HUES48 (cell line): Measurements from ENCODE around the gene SCAMP2.
A peak's percentile ranks its signal among the peaks of the same experiment; 100 is the strongest.
"Not testable (repeated sequence)": the region's sequence is repeated elsewhere in the genome, so short reads cannot be mapped to it uniquely, and the experiment has no call there.

Experiments
- H3K27ac ChIP-seq: one replicate; pipeline ENCODE4 v1.7.0; 2013; ENCODE audit warnings: low read depth, low read length, inconsistent platforms
- H3K27me3 ChIP-seq: 2 replicates; pipeline ENCODE4 v1.6.1; 2013; ENCODE audit warnings: mild to moderate bottlenecking, low read length; ENCODE audit not compliant: control insufficient read depth, insufficient read depth
- H3K36me3 ChIP-seq: 2 replicates; pipeline ENCODE4 v1.6.1; 2013; ENCODE audit warnings: low read length; ENCODE audit not compliant: control insufficient read depth, insufficient read depth
- H3K4me1 ChIP-seq: 2 replicates; pipeline ENCODE4 v1.6.1; 2013; ENCODE audit warnings: mild to moderate bottlenecking, low read length; ENCODE audit not compliant: control insufficient read depth, insufficient read depth
- H3K4me3 ChIP-seq: 2 replicates; pipeline ENCODE4 v1.5.1; 2013; ENCODE audit warnings: mild to moderate bottlenecking, low read depth, low read length
- H3K9ac ChIP-seq: 2 replicates; pipeline ENCODE4 v1.6.1; 2013; ENCODE audit warnings: mild to moderate bottlenecking, low read depth, low read length, moderate library complexity
- H3K9me3 ChIP-seq: 2 replicates; pipeline ENCODE4 v1.6.1; 2013; ENCODE audit warnings: low read length; ENCODE audit not compliant: control insufficient read depth, insufficient read depth

Gene SCAMP2

GRCh38 chr15:74903676-74904075, 30.5 kb upstream of the SCAMP2 start:
- Histone ChIP-seq H3K27me3 (no peaks in the 10 kb centered on the region), H3K4me1 (0 out of 2 replicates have a peak, but pooled peaks cover 3% of the 10 kb centered on the region), H3K4me3 (no peak overlapping the region), H3K9ac (no peak overlapping the region), H3K36me3 (peaks cover 62% of the 10 kb centered on the region), H3K9me3 (no peaks in the 10 kb centered on the region), H3K27ac (no peak overlapping the region)

GRCh38 chr15:74902295-74903075, 29.3 kb upstream of the SCAMP2 start:
- Histone ChIP-seq H3K9ac (no peak overlapping the region), H3K9me3 (no peaks in the 10 kb centered on the region), H3K27me3 (no peaks in the 10 kb centered on the region), H3K36me3 (peaks cover 68% of the 10 kb centered on the region), H3K4me1 (0 out of 2 replicates have a peak, but pooled peaks cover 3% of the 10 kb centered on the region), H3K27ac (no peak overlapping the region), H3K4me3 (no peak overlapping the region)

GRCh38 chr15:74901612-74902063, 28.5 kb upstream of the SCAMP2 start:
- Histone ChIP-seq H3K4me1 (0 out of 2 replicates have a peak, but pooled peaks cover 3% of the 10 kb centered on the region), H3K36me3 (peaks cover 71% of the 10 kb centered on the region), H3K27me3 (no peaks in the 10 kb centered on the region), H3K4me3 (no peak overlapping the region), H3K9me3 (no peaks in the 10 kb centered on the region), H3K27ac (peak overlapping the region; percentile 3), H3K9ac (no peak overlapping the region)

GRCh38 chr15:74897300-74897701, 24.1 kb upstream of the SCAMP2 start:
- Histone ChIP-seq H3K9ac (no peak overlapping the region), H3K36me3 (peaks cover 65% of the 10 kb centered on the region), H3K27me3 (no peaks in the 10 kb centered on the region), H3K9me3 (no peaks in the 10 kb centered on the region), H3K4me1 (no peaks in the 10 kb centered on the region), H3K27ac (no peak overlapping the region), H3K4me3 (no peak overlapping the region)

GRCh38 chr15:74896316-74896715, 23.2 kb upstream of the SCAMP2 start:
- H3K36me3 ChIP-seq = peaks cover 65% of the 10 kb centered on the region
- H3K9ac ChIP-seq = no peak overlapping the region
- no peaks in the 10 kb centered on the region for H3K9me3 ChIP-seq
- no peak overlapping the region for H3K27ac ChIP-seq
- no peaks in the 10 kb centered on the region for H3K4me1 ChIP-seq
- no peaks in the 10 kb centered on the region for H3K27me3 ChIP-seq
- no peak overlapping the region for H3K4me3 ChIP-seq

GRCh38 chr15:74895830-74896229, 22.7 kb upstream of the SCAMP2 start:
- H3K36me3 ChIP-seq = peaks cover 63% of the 10 kb centered on the region
- no peak overlapping the region for H3K9ac ChIP-seq
- H3K27me3 ChIP-seq = no peaks in the 10 kb centered on the region
- no peaks in the 10 kb centered on the region for H3K9me3 ChIP-seq
- no peak overlapping the region for H3K4me3 ChIP-seq
- H3K27ac ChIP-seq = no peak overlapping the region
- no peaks in the 10 kb centered on the region for H3K4me1 ChIP-seq

- H3K4me3 ChIP-seq, H3K27me3 ChIP-seq, H3K4me1 ChIP-seq, H3K9ac ChIP-seq, H3K9me3 ChIP-seq, H3K27ac ChIP-seq: not testable (repeated sequence)
- peaks cover 48% of the 10 kb centered on the region for H3K36me3 ChIP-seq
These were observed 21.2 kb upstream of the SCAMP2 start for GRCh38 chr15:74894383-74894782.

GRCh38 chr15:74893627-74894026, 20.5 kb upstream of the SCAMP2 start:
- H3K9me3 ChIP-seq = no peaks in the 10 kb centered on the region
- peaks cover 41% of the 10 kb centered on the region for H3K36me3 ChIP-seq
- H3K27ac ChIP-seq = no peak overlapping the region
- no peaks in the 10 kb centered on the region for H3K27me3 ChIP-seq
- no peak overlapping the region for H3K4me3 ChIP-seq
- H3K4me1 ChIP-seq = no peaks in the 10 kb centered on the region; the same call in 1 of the 2 replicates
- H3K9ac ChIP-seq = no peak overlapping the region

- no peak overlapping the region for H3K9ac ChIP-seq
- H3K27me3 ChIP-seq = no peaks in the 10 kb centered on the region
- peaks cover 37% of the 10 kb centered on the region for H3K36me3 ChIP-seq
- no peaks in the 10 kb centered on the region; the same call in 1 of the 2 replicates for H3K4me1 ChIP-seq
- H3K27ac ChIP-seq = no peak overlapping the region
- no peaks in the 10 kb centered on the region for H3K9me3 ChIP-seq
- no peak overlapping the region for H3K4me3 ChIP-seq
These were observed 19.8 kb upstream of the SCAMP2 start for GRCh38 chr15:74892931-74893330.

GRCh38 chr15:74892313-74892712, 19.1 kb upstream of the SCAMP2 start:
- Histone ChIP-seq H3K27ac (no peak overlapping the region), H3K36me3 (peaks cover 35% of the 10 kb centered on the region), H3K9ac (no peak overlapping the region), H3K9me3 (no peaks in the 10 kb centered on the region), H3K4me3 (no peak overlapping the region), H3K27me3 (no peaks in the 10 kb centered on the region), H3K4me1 (no peaks in the 10 kb centered on the region; the same call in 1 of the 2 replicates)

GRCh38 chr15:74891469-74891868, 18.3 kb upstream of the SCAMP2 start:
- no peaks in the 10 kb centered on the region for H3K9me3 ChIP-seq
- H3K36me3 ChIP-seq = peaks cover 31% of the 10 kb centered on the region
- H3K27ac ChIP-seq = no peak overlapping the region
- no peak overlapping the region for H3K4me3 ChIP-seq
- no peaks in the 10 kb centered on the region for H3K27me3 ChIP-seq
- H3K9ac ChIP-seq = no peak overlapping the region
- no peaks in the 10 kb centered on the region; the same call in 1 of the 2 replicates for H3K4me1 ChIP-seq
